Heart left ventricle (tissue), 16 donors: Measurements from ENCODE around the gene CDKN1C. TPM values are rescaled to one million over a fixed set of nuclear protein-coding genes. Genes with fewer than 3 reads are reported as not detected.

Experiments
- ATAC-seq, 4 donors: fragments of 200-7000 bp; cut with Tn5 transposase; one replicate each; pipeline ENCODE4 v1.9.1; 2020 to 2022; ENCODE audit warnings: moderate library complexity in 4 of 4, mild to moderate bottlenecking in 3 of 4, moderate number of reproducible peaks in 1 of 4
- DNase-seq, 5 donors: peaks; one replicate each; pipeline ENCODE4 v3.0.0-alpha.2; 2020
- H3K27ac ChIP-seq, 12 donors: fragments of 200-600 bp; sonication (generic) in 4 of 12; one replicate each; pipeline versions ENCODE4 v1.5.0 to v1.8.0; 2016 to 2022; ENCODE audit warnings: mild to moderate bottlenecking in 2 of 12
- H3K27me3 ChIP-seq, 9 donors: fragments of 200-600 bp; sonication (generic) in 2 of 9; one replicate each; pipeline versions ENCODE4 v1.5.1 to v1.8.0; 2016 to 2022; ENCODE audit warnings: mild to moderate bottlenecking in 3 of 9
- H3K36me3 ChIP-seq, 9 donors: fragments of 200-600 bp; sonication (generic) in 2 of 9; one replicate each; pipeline versions ENCODE4 v1.5.0 to v1.8.0; 2018 to 2022; ENCODE audit warnings: mild to moderate bottlenecking in 2 of 9
- H3K4me1 ChIP-seq, 12 donors: fragments of 200-600 bp; sonication (generic) in 4 of 12; one replicate each; pipeline versions ENCODE4 v1.5.0 to v1.8.0; 2016 to 2022; ENCODE audit warnings: mild to moderate bottlenecking in 3 of 12
- H3K4me3 ChIP-seq, 12 donors: fragments of 200-600 bp; sonication (generic) in 4 of 12; one replicate each; pipeline versions ENCODE4 v1.5.0 to v1.8.0; 2017 to 2022; ENCODE audit warnings: mild to moderate bottlenecking in 9 of 12, moderate library complexity in 4 of 12
- H3K9me3 ChIP-seq, 12 donors: fragments of 200-600 bp; sonication (generic) in 4 of 12; one replicate each; pipeline versions ENCODE4 v1.5.0 to v1.8.0; 2016 to 2022; ENCODE audit warnings: mild to moderate bottlenecking in 1 of 12
- POLR2A ChIP-seq, 2 donors: fragments of 450-650 bp; IDR thresholded peaks; one replicate each; pipeline ENCODE4 v1.6.1; 2017; ENCODE audit warnings: antibody characterized with exemption in 2 of 2, mild to moderate bottlenecking in 2 of 2, moderate library complexity in 2 of 2
- WGBS, 4 donors: extraction: QIAGEN DNeasy Blood & Tissue Kit in 2 of 4; methylation state at CpG; one replicate each; pipeline versions ENCODE4 v1.1.5 to v1.1.7; 2013 to 2018; 5-methylcytosine and 5-hydroxymethylcytosine counted together
- intact Hi-C, 10 donors: fragments of 100-400 bp; cut with DNase I; formaldehyde crosslinking; loops; one replicate each; pipeline versions ENCODE4 v1.11.1 to v1.14.2; 2022
- polyA plus RNA-seq, 2 donors: library from polyadenylated mRNA; stranded (reverse); fragments of 200-250 nt; gene quantifications; one replicate each; pipeline ENCODE4 v1.2.3, GENCODE V29; 2013
- total RNA-seq, 9 donors: library from RNA; depleted of rRNA in 2 of 9; stranded (reverse); fragments of >200 nt in 2 of 9; fragmentation: NEBNext Ultra II Directional in 3 of 9; extraction: Animal tissue kit (Norgen Biotek cat#: 25700) in 3 of 9; gene quantifications; one replicate each; pipeline versions ENCODE4 v1.1.0 to v1.2.4, GENCODE V29; 2016 to 2023
- TF ChIP-seq, protein P1 (sequence below), 12 donors: fragments of 200-600 bp; sonication (generic) in 4 of 12; IDR thresholded peaks; one replicate each; pipeline versions ENCODE4 v1.5.0 to v1.8.0; 2018 to 2022; ENCODE audit warnings: antibody characterized with exemption in 12 of 12, mild to moderate bottlenecking in 5 of 12
- donor health status: ischemic (EF 13 %, LVEDD 7.1; RV severe dilation, severe dysfunction).
- donor health status: healthy with polysubstance abuse.
- donor health status: DM: no; HTN: yes; CAD: no.
- donor health status: DM: no; HTN: no; CAD: no.
- donor health status: ischemic (EF 25% LVEDD 6.9; RV normal size, moderate dysfunction).
- donor health status: ischemic (EF 25% LVEDD 5.7; RV mildly dilated, moderate dysfunction).
- donor health status: healthy.
- donor health status: DM: yes; HTN: yes; CAD: no.
- donor health status: ischemic (EF 35%, LVEDD 5.7; RV mildly dilated, moderate dysfunction).
- donor health status: nonischemic (EF 11% LVEDD 7.7; RV severe dilation, severe dysfunction).
- donor health status: DM: yes; HTN: yes; CAD: no.
- donor health status: PGD.
- donor health status: ischemic (EF 29% LVEDD 5.4; RV normal size, mild dysfunction).
- donor health status: nonischemic (EF 23%, LVEDD 6.1; RV moderate dilation, normal function).

The CDKN1C gene
- total and polyA plus RNA-seq, 11 donors: 18.8 to 42.5 (median 33.4) TPM

DNA sequence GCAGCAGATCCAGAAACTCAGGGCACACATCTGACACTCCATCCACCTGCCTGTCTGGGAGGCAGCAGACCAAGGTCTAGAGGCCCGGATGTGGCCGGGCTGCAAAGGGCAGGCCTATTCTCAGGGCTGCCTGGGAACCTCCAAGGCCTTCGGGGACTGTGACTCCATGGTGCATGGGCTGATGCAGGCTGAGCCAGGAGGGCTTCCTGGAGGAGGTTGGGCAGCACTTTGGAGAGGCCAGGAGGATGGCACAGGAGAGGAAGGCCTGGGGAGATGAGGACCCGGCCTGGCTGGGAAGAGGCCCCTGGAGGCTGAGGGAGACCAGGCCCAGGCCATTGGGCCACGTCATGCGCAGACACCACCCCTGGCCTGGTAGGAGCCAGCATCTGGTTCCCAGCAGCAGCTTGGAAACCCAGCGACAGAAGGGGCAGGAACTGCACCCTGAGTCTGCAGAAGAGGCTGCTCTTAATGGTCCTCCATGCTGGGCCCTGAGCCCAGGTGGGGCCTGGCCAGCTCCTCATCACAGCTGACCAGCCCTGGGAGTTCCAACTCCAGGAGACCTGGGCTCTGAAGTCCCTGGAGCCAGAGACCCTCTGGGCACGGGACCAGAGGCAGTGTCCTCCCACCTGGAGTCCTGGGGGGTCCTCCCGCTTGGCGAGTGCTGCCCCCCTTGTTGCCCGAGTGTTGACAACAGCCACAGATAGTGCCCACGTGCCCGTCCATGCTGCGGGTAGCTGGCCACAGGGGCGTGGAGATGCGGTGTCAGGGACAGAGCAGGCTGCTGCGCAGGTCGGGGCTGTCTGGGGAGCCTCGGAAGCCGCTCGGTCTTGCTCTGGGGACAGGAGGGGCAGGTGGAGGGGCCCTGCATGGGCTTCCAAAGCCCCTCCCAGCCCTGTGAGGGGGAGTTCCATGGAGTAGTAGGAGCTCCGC, 38.1 kb upstream of the CDKN1C start:
- H3K36me3 ChIP-seq: no peaks in the 10 kb centered on the region
- 79 to 89% (median 83%) methylated on average over 15 to 22 of the region's 22 CpGs for WGBS, 4 donors
- intact Hi-C loops: no loop called here
- H3K9me3 ChIP-seq: no peaks in the 10 kb centered on the region
- H3K4me1 ChIP-seq: peaks cover 0 to 25% (median 7%) of the 10 kb centered on the region in 12 donors
- peak overlapping the region in 1 of 12 donors; percentile 27 for H3K27ac ChIP-seq
- H3K4me3 ChIP-seq: no peak overlapping the region
- peaks cover 0 to 23% (median 15%) of the 10 kb centered on the region in 9 donors for H3K27me3 ChIP-seq
- DNase-seq: no peak
- no peak for ATAC-seq
- TF ChIP-seq POLR2A (IDR thresholded peaks at IDR 0.05): no peak
- TF ChIP-seq, protein P1, sequence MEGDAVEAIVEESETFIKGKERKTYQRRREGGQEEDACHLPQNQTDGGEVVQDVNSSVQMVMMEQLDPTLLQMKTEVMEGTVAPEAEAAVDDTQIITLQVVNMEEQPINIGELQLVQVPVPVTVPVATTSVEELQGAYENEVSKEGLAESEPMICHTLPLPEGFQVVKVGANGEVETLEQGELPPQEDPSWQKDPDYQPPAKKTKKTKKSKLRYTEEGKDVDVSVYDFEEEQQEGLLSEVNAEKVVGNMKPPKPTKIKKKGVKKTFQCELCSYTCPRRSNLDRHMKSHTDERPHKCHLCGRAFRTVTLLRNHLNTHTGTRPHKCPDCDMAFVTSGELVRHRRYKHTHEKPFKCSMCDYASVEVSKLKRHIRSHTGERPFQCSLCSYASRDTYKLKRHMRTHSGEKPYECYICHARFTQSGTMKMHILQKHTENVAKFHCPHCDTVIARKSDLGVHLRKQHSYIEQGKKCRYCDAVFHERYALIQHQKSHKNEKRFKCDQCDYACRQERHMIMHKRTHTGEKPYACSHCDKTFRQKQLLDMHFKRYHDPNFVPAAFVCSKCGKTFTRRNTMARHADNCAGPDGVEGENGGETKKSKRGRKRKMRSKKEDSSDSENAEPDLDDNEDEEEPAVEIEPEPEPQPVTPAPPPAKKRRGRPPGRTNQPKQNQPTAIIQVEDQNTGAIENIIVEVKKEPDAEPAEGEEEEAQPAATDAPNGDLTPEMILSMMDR (IDR thresholded peaks at IDR 0.05): no peak

DNA sequence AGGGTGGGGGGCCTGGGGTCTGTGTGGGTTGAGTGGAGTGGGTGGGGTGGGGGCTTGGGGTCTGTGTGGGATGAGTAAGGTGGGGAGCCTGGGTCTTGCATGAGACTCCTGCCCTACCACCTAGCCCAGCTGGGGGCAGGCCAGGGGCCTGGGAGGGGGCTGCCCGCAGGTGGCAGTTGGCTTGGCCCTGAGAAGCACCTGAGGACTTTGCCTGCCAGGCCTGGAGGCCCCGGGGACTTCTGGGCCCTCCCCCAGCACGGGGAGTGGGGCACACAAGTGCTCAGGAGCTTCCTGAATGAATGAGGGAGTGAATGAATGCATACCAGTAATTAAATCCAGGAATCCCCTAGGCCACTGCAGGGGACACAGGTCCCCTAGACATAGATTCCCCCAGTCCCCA, 37.1 kb upstream of the CDKN1C start:
- ATAC-seq (no peak), DNase-seq (no peak)
- Histone ChIP-seq H3K27ac (no peak overlapping the region), H3K4me1 (peaks cover 0 to 18% (median 1%) of the 10 kb centered on the region in 12 donors), H3K27me3 (peaks cover 0 to 12% (median 5%) of the 10 kb centered on the region in 9 donors), H3K4me3 (no peak overlapping the region), H3K9me3 (no peaks in the 10 kb centered on the region), H3K36me3 (no peaks in the 10 kb centered on the region)
- 71 to 90% (median 84%) methylated on average over 3 of the region's 3 CpGs for WGBS, 4 donors
- intact Hi-C loops: no loop called here
- no peak for TF ChIP-seq POLR2A (IDR thresholded peaks at IDR 0.05)
- TF ChIP-seq, protein P1 (IDR thresholded peaks at IDR 0.05): no peak

DNA sequence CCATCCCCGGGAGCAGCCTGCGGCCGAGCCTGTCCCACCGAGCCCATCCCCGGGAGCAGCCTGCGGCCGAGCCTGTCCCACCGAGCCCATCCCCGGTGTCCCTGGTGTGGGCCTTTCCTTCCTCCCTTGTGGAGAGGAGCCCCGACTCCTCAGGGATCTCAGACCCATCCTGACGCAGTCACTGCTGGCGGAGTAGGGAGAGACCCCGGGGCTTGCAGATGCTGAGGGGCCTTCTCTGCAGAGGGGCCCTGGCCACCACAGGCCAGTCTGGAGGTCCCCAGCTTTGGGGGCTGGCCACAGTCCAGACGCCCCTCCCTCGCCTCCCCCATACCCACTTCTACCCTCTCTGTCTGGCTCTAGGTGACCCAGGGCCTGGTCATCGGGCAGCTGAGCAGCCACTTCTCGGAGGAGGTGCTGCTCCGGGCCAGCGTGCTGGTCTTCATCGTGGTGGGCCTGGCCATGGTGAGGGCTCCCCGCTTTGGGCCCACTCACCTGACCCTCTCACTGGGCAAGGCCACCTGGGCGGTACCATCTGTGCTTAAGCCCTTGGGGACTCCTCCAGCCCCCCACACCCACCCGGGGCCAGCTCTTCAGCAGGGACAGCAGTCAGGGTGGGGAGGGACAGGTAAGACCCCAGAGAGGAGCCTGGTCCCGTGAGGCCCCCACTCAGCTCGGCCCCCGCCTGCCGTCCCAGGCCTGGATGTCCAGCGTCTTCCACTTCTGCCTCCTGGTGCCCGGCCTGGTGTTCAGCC, 36.3 kb upstream of the CDKN1C start:
- Histone ChIP-seq H3K27me3 (peaks cover 0 to 6% (median 0%) of the 10 kb centered on the region in 9 donors), H3K4me1 (peaks cover 0 to 18% (median 0%) of the 10 kb centered on the region in 12 donors), H3K4me3 (no peak overlapping the region), H3K9me3 (no peaks in the 10 kb centered on the region), H3K27ac (no peak overlapping the region), H3K36me3 (no peaks in the 10 kb centered on the region)
- no peak for ATAC-seq
- TF ChIP-seq, protein P1 (IDR thresholded peaks at IDR 0.05): no peak
- TF ChIP-seq POLR2A (IDR thresholded peaks at IDR 0.05): no peak
- DNase-seq: no peak
- intact Hi-C loops: no loop called here
- 87 to 100% (median 88%) methylated on average over 2 to 28 of the region's 29 CpGs for WGBS, 4 donors

DNA sequence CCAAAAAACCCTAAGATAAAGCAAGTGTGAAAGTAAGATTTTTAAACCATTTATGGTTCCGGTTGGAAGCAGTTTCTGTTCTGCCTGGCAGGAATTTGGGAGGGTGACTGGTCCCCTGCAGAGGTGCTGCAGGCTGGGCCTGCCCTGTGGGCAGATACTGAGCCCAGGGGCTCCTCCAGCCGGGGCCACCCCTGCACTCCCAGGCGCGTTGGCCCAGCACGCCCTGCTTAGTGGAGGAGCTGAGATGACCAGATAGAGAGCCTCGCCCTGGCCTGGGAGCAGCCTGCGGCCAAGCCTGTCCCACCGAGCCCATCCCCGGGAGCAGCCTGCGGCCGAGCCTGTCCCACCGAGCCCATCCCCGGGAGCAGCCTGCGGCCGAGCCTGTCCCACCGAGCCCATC, 35.7 kb upstream of the CDKN1C start:
- H3K36me3 ChIP-seq: no peaks in the 10 kb centered on the region
- no peak overlapping the region for H3K4me3 ChIP-seq
- H3K4me1 ChIP-seq: peaks cover 0 to 23% (median 0%) of the 10 kb centered on the region in 12 donors
- H3K27me3 ChIP-seq: no peaks in the 10 kb centered on the region
- intact Hi-C loops: no loop called here
- no peak for TF ChIP-seq POLR2A (IDR thresholded peaks at IDR 0.05)
- TF ChIP-seq, protein P1 (IDR thresholded peaks at IDR 0.05): no peak
- no peak for ATAC-seq
- WGBS, 4 donors: 79 to 89% (median 86%) methylated on average over 5 to 15 of the region's 16 CpGs
- H3K9me3 ChIP-seq: no peaks in the 10 kb centered on the region
- no peak overlapping the region for H3K27ac ChIP-seq
- DNase-seq: no peak
